Fibroblast of lung (primary cell): ENCODE results near the gene PSMG2. TPM values are rescaled to one million over a fixed set of nuclear protein-coding genes. Genes with fewer than 3 reads are reported as not detected.

Experiments
- DNase-seq, 2 donors: peaks; one replicate each; pipeline versions ENCODE4 v3.0.0 to v3.0.0-alpha.2; 2010; ENCODE audit warnings: low read depth in 2 of 2
- H2AFZ ChIP-seq: 2 replicates; pipeline ENCODE4 v1.5.1; 2012; ENCODE audit warnings: low read length, control low read depth, inconsistent platforms
- H3K27ac ChIP-seq: 2 replicates; pipeline ENCODE4 v1.5.1; 2011; ENCODE audit warnings: low read length, control low read depth; ENCODE audit not compliant: insufficient read depth
- H3K27me3 ChIP-seq: 2 replicates; pipeline ENCODE4 v1.5.1; 2011; ENCODE audit warnings: mild to moderate bottlenecking, low read length; ENCODE audit not compliant: control insufficient read depth, insufficient read depth
- H3K36me3 ChIP-seq: 2 replicates; pipeline ENCODE4 v1.5.1; 2011; ENCODE audit warnings: low read length; ENCODE audit not compliant: control insufficient read depth, insufficient read depth
- H3K4me1 ChIP-seq: 2 replicates; pipeline ENCODE4 v1.5.1; 2011; ENCODE audit warnings: low read length; ENCODE audit not compliant: control insufficient read depth, insufficient read depth; ENCODE audit errors: extremely low read depth
- H3K4me2 ChIP-seq: 2 replicates; pipeline ENCODE4 v1.5.1; 2011; ENCODE audit warnings: low read length, control low read depth; ENCODE audit not compliant: insufficient read depth; ENCODE audit errors: extremely low read depth
- H3K4me3 ChIP-seq, 4 experiments: fragments of 200-600 bp in 1 of 4; sonication (generic) in 1 of 4; replicated peaks in 1 of 4; 2 replicates each; pipeline ENCODE4 v1.5.1; 2011 to 2016; ENCODE audit warnings: low read length in 4 of 4, low read depth in 3 of 4, mild to moderate bottlenecking in 3 of 4, control low read depth in 2 of 4, inconsistent platforms in 1 of 4, mixed read lengths in 1 of 4; ENCODE audit not compliant: insufficient read depth in 1 of 4; ENCODE audit errors: control extremely low read depth in 1 of 4
- H3K79me2 ChIP-seq: 2 replicates; pipeline ENCODE4 v1.5.1; 2012; ENCODE audit warnings: mild to moderate bottlenecking, low read length, inconsistent platforms; ENCODE audit not compliant: control insufficient read depth, insufficient read depth
- H3K9ac ChIP-seq: 2 replicates; pipeline ENCODE4 v1.5.1; 2011; ENCODE audit warnings: mild to moderate bottlenecking, low read length, control low read depth; ENCODE audit not compliant: insufficient read depth
- H3K9me3 ChIP-seq: 2 replicates; pipeline ENCODE4 v1.5.1; 2012; ENCODE audit warnings: low read depth, low read length; ENCODE audit not compliant: control insufficient read depth, insufficient read depth
- H4K20me1 ChIP-seq: 2 replicates; pipeline ENCODE4 v1.5.1; 2011; ENCODE audit warnings: low read length; ENCODE audit not compliant: control insufficient read depth, insufficient read depth; ENCODE audit errors: extremely low read depth
- EZH2 ChIP-seq: IDR thresholded peaks from 2 replicates; pipeline ENCODE4 v1.5.1; 2012; ENCODE audit warnings: low read length, control low read depth, mild to moderate bottlenecking; ENCODE audit errors: missing control alignments
- polyA plus RNA-seq, 2 donors: library from polyadenylated mRNA; depleted of rRNA in 1 of 2; stranded (reverse) in 1 of 2; unstranded in 1 of 2; fragments of >200 nt; gene quantifications; 2 replicates each; pipeline ENCODE4 v1.2.1, GENCODE V29; 2011 to 2012; ENCODE audit warnings: missing spikeins in 1 of 2
- total RNA-seq: library from RNA; depleted of rRNA; stranded (reverse); fragments of >200 nt; gene quantifications from 2 replicates; pipeline ENCODE4 v1.2.1, GENCODE V29; 2014
- TF ChIP-seq, protein P1 (sequence below), 2 donors: IDR thresholded peaks in 1 of 2; conservative IDR thresholded peaks in 1 of 2; 1 replicate in 1 of 2; 2 replicates in 1 of 2; pipeline ENCODE4 v1.5.1; 2011 to 2012; ENCODE audit warnings: low read length in 2 of 2, control low read depth in 1 of 2, inconsistent platforms in 1 of 2, low read depth in 1 of 2, mild to moderate bottlenecking in 1 of 2

The PSMG2 gene
- total and polyA plus RNA-seq, 2 donors (not counting 1 experiment from before 2014, with no cell fraction given), result 72.8 to 79.4 TPM

GRCh38 chr18:12742453-12742852 lies 39.6 kb downstream of the PSMG2 start:
- Histone ChIP-seq H4K20me1 (no peaks in the 10 kb centered on the region), H3K9ac (no peak overlapping the region), H2AFZ (no peak overlapping the region), H3K4me1 (peaks cover 5% of the 10 kb centered on the region), H3K4me3 (no peak overlapping the region), H3K79me2 (no peaks in the 10 kb centered on the region), H3K27ac (no peak overlapping the region), H3K9me3 (no peaks in the 10 kb centered on the region), H3K4me2 (no peak overlapping the region), H3K27me3 (no peaks in the 10 kb centered on the region), H3K36me3 (no peaks in the 10 kb centered on the region)
- TF ChIP-seq EZH2, result no peak
- TF ChIP-seq, protein P1, sequence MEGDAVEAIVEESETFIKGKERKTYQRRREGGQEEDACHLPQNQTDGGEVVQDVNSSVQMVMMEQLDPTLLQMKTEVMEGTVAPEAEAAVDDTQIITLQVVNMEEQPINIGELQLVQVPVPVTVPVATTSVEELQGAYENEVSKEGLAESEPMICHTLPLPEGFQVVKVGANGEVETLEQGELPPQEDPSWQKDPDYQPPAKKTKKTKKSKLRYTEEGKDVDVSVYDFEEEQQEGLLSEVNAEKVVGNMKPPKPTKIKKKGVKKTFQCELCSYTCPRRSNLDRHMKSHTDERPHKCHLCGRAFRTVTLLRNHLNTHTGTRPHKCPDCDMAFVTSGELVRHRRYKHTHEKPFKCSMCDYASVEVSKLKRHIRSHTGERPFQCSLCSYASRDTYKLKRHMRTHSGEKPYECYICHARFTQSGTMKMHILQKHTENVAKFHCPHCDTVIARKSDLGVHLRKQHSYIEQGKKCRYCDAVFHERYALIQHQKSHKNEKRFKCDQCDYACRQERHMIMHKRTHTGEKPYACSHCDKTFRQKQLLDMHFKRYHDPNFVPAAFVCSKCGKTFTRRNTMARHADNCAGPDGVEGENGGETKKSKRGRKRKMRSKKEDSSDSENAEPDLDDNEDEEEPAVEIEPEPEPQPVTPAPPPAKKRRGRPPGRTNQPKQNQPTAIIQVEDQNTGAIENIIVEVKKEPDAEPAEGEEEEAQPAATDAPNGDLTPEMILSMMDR (conservative IDR thresholded peaks at IDR 0.05 in 1 of 2, IDR thresholded peaks at IDR 0.05 in 1 of 2; ENCODE audit: low read depth in 1 of 2, low read length in 2 of 2), result no peak
- DNase-seq, result peak; percentile 54 to 71

GRCh38 chr18:12744103-12744502 lies 41.3 kb downstream of the PSMG2 start:
- no peak for TF ChIP-seq EZH2
- TF ChIP-seq, protein P1 (conservative IDR thresholded peaks at IDR 0.05 in 1 of 2, IDR thresholded peaks at IDR 0.05 in 1 of 2; ENCODE audit: low read depth in 1 of 2, low read length in 2 of 2), result peak; percentile 44 to 62
- H3K4me3 ChIP-seq, result no peak overlapping the region
- no peak overlapping the region for H3K9ac ChIP-seq
- H3K79me2 ChIP-seq, result no peaks in the 10 kb centered on the region
- H3K4me1 ChIP-seq, result peaks cover 8% of the 10 kb centered on the region
- no peak overlapping the region for H3K4me2 ChIP-seq
- no peaks in the 10 kb centered on the region for H3K9me3 ChIP-seq
- H4K20me1 ChIP-seq, result no peaks in the 10 kb centered on the region
- no peak overlapping the region for H2AFZ ChIP-seq
- peak; percentile 65 to 84 for DNase-seq
- H3K27me3 ChIP-seq, result no peaks in the 10 kb centered on the region
- no peak overlapping the region for H3K27ac ChIP-seq
- no peaks in the 10 kb centered on the region for H3K36me3 ChIP-seq

GRCh38 chr18:12745095-12745795 lies 42.4 kb downstream of the PSMG2 start:
- H4K20me1 ChIP-seq, result no peaks in the 10 kb centered on the region
- no peak overlapping the region for H3K4me3 ChIP-seq
- peaks cover 12% of the 10 kb centered on the region for H3K4me1 ChIP-seq
- no peak for DNase-seq
- no peaks in the 10 kb centered on the region for H3K9me3 ChIP-seq
- H3K4me2 ChIP-seq, result no peak overlapping the region
- TF ChIP-seq, protein P1 (conservative IDR thresholded peaks at IDR 0.05 in 1 of 2, IDR thresholded peaks at IDR 0.05 in 1 of 2; ENCODE audit: low read depth in 1 of 2, low read length in 2 of 2), result no peak
- TF ChIP-seq EZH2, result no peak
- H2AFZ ChIP-seq, result no peak overlapping the region
- no peak overlapping the region for H3K9ac ChIP-seq
- H3K36me3 ChIP-seq, result no peaks in the 10 kb centered on the region
- H3K79me2 ChIP-seq, result no peaks in the 10 kb centered on the region
- no peaks in the 10 kb centered on the region for H3K27me3 ChIP-seq
- no peak overlapping the region for H3K27ac ChIP-seq
